Measurements from ENCODE around the gene CCDC91. TPM values are rescaled to one million over a fixed set of nuclear protein-coding genes. Genes with fewer than 3 reads are reported as not detected.

CCDC91 gene
- total RNA-seq, 4 donors from 2014 or later, result 48.6 to 95.3 (median 52.1) TPM

- TF ChIP-seq CTCF (IDR thresholded peaks at IDR 0.05; ENCODE audit: low read depth), result no peak
Observed at GRCh38 chr12:28180786-28181185, 9.5 kb upstream of the CCDC91 start.

- TF ChIP-seq CTCF (IDR thresholded peaks at IDR 0.05; ENCODE audit: low read depth), result no peak
Observed at GRCh38 chr12:28184375-28184774, 5.9 kb upstream of the CCDC91 start.

GRCh38 chr12:28186500-28186899, 3.8 kb upstream of the CCDC91 start:
- no peak for TF ChIP-seq CTCF (IDR thresholded peaks at IDR 0.05; ENCODE audit: low read depth)

DNA sequence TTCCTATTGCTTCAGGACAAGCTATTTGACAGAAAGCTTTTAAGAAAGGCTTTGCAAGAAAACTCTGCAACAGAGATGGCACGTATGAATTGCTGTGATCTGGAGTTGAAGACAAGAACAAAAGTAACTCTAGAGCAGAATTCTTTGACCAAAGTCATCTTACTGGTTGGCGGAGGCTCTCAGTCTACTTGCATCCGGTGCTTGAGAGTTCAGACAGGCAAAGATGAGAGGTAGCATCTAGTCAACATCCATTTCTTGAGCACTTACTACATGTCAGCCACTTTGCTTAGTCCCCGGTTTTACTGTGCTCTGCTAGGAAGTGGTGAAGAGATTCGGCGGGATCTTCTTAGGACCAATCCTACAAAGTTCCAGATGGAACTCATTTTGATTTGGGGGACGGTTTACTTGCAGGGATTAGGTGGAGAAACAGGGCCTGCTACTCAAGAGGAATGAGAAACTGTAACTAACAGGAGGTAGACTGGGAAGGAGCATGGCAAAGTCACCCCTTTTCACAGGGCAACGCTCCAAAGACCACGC, 404 bp upstream of the CCDC91 start:
- TF ChIP-seq CTCF (IDR thresholded peaks at IDR 0.05; ENCODE audit: low read depth), result no peak

- no peak for TF ChIP-seq CTCF (IDR thresholded peaks at IDR 0.05; ENCODE audit: low read depth)
Observed at GRCh38 chr12:28191051-28192048, 1.1 kb downstream of the CCDC91 start.

DNA sequence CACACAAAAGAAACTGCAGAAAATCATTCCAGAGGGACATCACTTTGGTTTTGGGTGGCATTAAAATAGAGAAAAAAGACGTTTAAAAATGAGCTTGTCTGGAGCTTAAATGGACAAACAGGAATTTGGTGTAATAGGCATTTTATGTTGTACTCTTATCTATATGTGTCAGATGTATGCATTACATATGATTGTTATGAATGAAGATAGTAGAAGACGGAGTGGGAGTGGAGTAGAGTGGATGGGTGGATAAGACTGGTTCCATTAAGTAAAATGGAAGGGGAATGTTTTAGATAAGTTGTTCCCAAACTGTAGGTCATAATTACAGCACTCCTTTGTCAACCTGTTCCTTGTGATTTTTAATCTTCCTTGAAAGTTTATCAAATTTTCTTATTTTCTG, 1.9 kb downstream of the CCDC91 start:
- TF ChIP-seq CTCF (IDR thresholded peaks at IDR 0.05; ENCODE audit: low read depth), result no peak

DNA sequence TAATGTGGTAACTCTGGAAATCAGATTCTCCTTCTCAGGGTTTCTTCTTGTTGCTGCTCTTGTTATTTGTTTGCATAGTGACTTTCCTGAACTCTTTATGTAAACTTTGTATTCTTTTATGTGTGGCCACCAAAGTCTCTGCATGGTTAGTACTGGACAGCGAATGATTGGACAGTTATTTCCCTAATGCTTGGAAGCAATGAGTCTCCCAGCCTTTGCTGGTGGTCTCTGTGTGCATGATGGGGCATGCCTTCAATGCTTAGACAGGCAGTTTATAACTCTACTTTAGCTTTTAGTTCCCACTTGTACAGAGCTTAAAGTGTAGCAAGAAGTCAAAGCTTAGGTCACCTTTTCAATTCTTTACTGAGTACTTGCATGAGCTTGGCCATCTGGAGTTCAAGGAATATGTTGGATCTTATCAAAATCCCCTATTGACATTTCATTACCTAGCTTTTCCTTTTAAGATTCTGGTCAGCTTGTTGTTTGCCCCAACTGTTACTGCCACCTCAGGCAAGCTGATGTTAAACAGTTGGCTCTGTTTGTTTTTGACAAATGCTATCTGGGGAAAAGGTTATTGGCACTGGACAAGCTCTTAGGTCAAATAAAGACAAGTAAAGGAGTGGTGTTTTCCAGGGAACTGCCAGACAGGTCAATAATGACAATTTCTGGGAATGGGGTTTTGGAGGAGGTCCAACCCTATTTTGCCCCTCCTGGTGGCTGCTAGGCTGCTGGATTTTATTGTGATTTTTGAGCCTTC, 12.3 kb downstream of the CCDC91 start:
- TF ChIP-seq CTCF (IDR thresholded peaks at IDR 0.05; ENCODE audit: low read depth), result no peak

Measured in subcutaneous adipose tissue (tissue), 4 donors.